OCI-LY1 (cell line): ENCODE data around the gene CASQ1.

Source experiments
- H2AFZ ChIP-seq: fragments of 200-600 bp; sonication (generic), shearing (Covaris generic); 2 replicates; pipeline ENCODE4 v1.6.0; 2014; ENCODE audit warnings: antibody characterized with exemption, mild to moderate bottlenecking, low read length
- H3F3A ChIP-seq: fragments of 200-600 bp; sonication (generic), shearing (Covaris generic); 2 replicates; pipeline ENCODE4 v1.6.0; 2014; ENCODE audit warnings: mild to moderate bottlenecking, antibody characterized with exemption, low read length, moderate library complexity; ENCODE audit not compliant: insufficient read depth
- H3K27ac ChIP-seq: fragments of 200-600 bp; sonication (generic); 2 replicates; pipeline ENCODE4 v1.5.1; 2014; ENCODE audit warnings: low read length, mixed run types, mild to moderate bottlenecking, low read depth; ENCODE audit not compliant: poor library complexity, severe bottlenecking
- H3K27me3 ChIP-seq: fragments of 200-600 bp; sonication (generic); 2 replicates; pipeline ENCODE4 v1.6.0; 2014; ENCODE audit warnings: antibody characterized with exemption, mild to moderate bottlenecking, low read length, moderate library complexity; ENCODE audit not compliant: insufficient read depth
- H3K36me3 ChIP-seq: fragments of 200-600 bp; sonication (generic); 2 replicates; pipeline ENCODE4 v1.6.1; 2014; ENCODE audit warnings: mild to moderate bottlenecking, antibody characterized with exemption, low read length, moderate library complexity, mixed read lengths; ENCODE audit not compliant: insufficient read depth
- H3K4me1 ChIP-seq: fragments of 200-600 bp; sonication (generic); 2 replicates; pipeline ENCODE4 v1.5.1; 2014; ENCODE audit warnings: mild to moderate bottlenecking, low read length, moderate library complexity; ENCODE audit not compliant: insufficient read depth, severe bottlenecking
- H3K4me2 ChIP-seq: fragments of 200-600 bp; sonication (generic), shearing (Covaris generic); 2 replicates; pipeline ENCODE4 v1.6.1; 2014; ENCODE audit warnings: low read length
- H3K4me3 ChIP-seq: fragments of 200-600 bp; sonication (generic); 2 replicates; pipeline ENCODE4 v1.5.1; 2014; ENCODE audit warnings: low read length, low read depth, mild to moderate bottlenecking, mixed read lengths; ENCODE audit not compliant: poor library complexity, severe bottlenecking
- H3K79me2 ChIP-seq: fragments of 200-600 bp; shearing (Covaris generic); 2 replicates; pipeline ENCODE4 v1.6.1; 2016; ENCODE audit warnings: mixed run types, low read length, mixed read lengths; ENCODE audit not compliant: insufficient read depth
- H3K9ac ChIP-seq: fragments of 200-600 bp; sonication (generic), shearing (Covaris generic); 2 replicates; pipeline ENCODE4 v1.6.1; 2014; ENCODE audit warnings: mild to moderate bottlenecking, low read length, mixed read lengths
- H3K9me2 ChIP-seq: fragments of 200-600 bp; sonication (generic), shearing (Covaris generic); 2 replicates; pipeline ENCODE4 v1.6.1; 2014; ENCODE audit warnings: low read depth, mild to moderate bottlenecking, low read length, mixed read lengths
- H3K9me3 ChIP-seq: fragments of 200-600 bp; shearing (Covaris generic); 2 replicates; pipeline ENCODE4 v1.6.1; 2014; ENCODE audit warnings: low read length, mixed read lengths
- H4K20me1 ChIP-seq: fragments of 200-600 bp; sonication (generic), shearing (Covaris generic); 2 replicates; pipeline ENCODE4 v1.6.0; 2016; ENCODE audit warnings: mild to moderate bottlenecking, low read length; ENCODE audit not compliant: insufficient read depth
- CTCF ChIP-seq: fragments of 200-600 bp; sonication (generic), shearing (Covaris generic); IDR thresholded peaks from 2 replicates; pipeline ENCODE4 v1.5.1; 2017; ENCODE audit warnings: mild to moderate bottlenecking, antibody characterized with exemption, low read length, moderate library complexity, mixed read lengths
- EZH2 ChIP-seq: fragments of 200-600 bp; sonication (generic), shearing (Covaris generic); IDR thresholded peaks from 2 replicates; pipeline ENCODE4 v1.8.0; 2017; ENCODE audit warnings: borderline replicate concordance, mixed run types, mild to moderate bottlenecking, antibody characterized with exemption, low read length, moderate library complexity, mixed read lengths

CASQ1 gene

GRCh38 chr1:160166166-160166868 is 24.1 kb upstream of the CASQ1 start:
- Histone ChIP-seq H3K9me3 (no peaks in the 10 kb centered on the region), H3K9ac (no peak overlapping the region), H3K4me3 (no peak overlapping the region), H3K79me2 (no peaks in the 10 kb centered on the region), H3K27ac (no peak overlapping the region), H3K4me2 (no peak overlapping the region), H3K36me3 (no peaks in the 10 kb centered on the region), H3K9me2 (no peaks in the 10 kb centered on the region), H4K20me1 (no peaks in the 10 kb centered on the region), H3K4me1 (peaks cover 4% of the 10 kb centered on the region), H3K27me3 (no peaks in the 10 kb centered on the region; the same call in 1 of the 2 replicates), H3F3A (no peaks in the 10 kb centered on the region), H2AFZ (no peak overlapping the region)
- TF ChIP-seq CTCF (no peak), EZH2 (no peak)

- no peaks in the 10 kb centered on the region for H3K36me3 ChIP-seq
- H3F3A ChIP-seq: no peaks in the 10 kb centered on the region
- H2AFZ ChIP-seq: no peak overlapping the region
- H3K9me2 ChIP-seq: no peaks in the 10 kb centered on the region
- no peak overlapping the region for H3K27ac ChIP-seq
- H3K4me1 ChIP-seq: peaks cover 4% of the 10 kb centered on the region
- no peaks in the 10 kb centered on the region for H3K9me3 ChIP-seq
- no peak for TF ChIP-seq EZH2
- no peak for TF ChIP-seq CTCF
- H3K4me2 ChIP-seq: no peak overlapping the region
- H3K9ac ChIP-seq: no peak overlapping the region
- no peaks in the 10 kb centered on the region for H4K20me1 ChIP-seq
- H3K79me2 ChIP-seq: no peaks in the 10 kb centered on the region
- no peaks in the 10 kb centered on the region; the same call in 1 of the 2 replicates for H3K27me3 ChIP-seq
- no peak overlapping the region for H3K4me3 ChIP-seq
Observed at GRCh38 chr1:160167056-160167455, 23.3 kb upstream of the CASQ1 start.

GRCh38 chr1:160167580-160167979 is 22.8 kb upstream of the CASQ1 start:
- TF ChIP-seq EZH2 (no peak), CTCF (no peak)
- no peak overlapping the region for H2AFZ ChIP-seq
- H3K4me2 ChIP-seq: no peak overlapping the region

More at GRCh38 chr1:160167580-160167979, 22.8 kb upstream of the CASQ1 start:
- no peak overlapping the region for H3K27ac ChIP-seq
- no peaks in the 10 kb centered on the region for H3K79me2 ChIP-seq
- H3K36me3 ChIP-seq: no peaks in the 10 kb centered on the region
- no peaks in the 10 kb centered on the region for H3K9me2 ChIP-seq
- H3K9ac ChIP-seq: no peak overlapping the region
- H3F3A ChIP-seq: no peaks in the 10 kb centered on the region
- H3K9me3 ChIP-seq: no peaks in the 10 kb centered on the region
- no peaks in the 10 kb centered on the region for H4K20me1 ChIP-seq
- peaks cover 4% of the 10 kb centered on the region for H3K4me1 ChIP-seq
- no peaks in the 10 kb centered on the region; the same call in 1 of the 2 replicates for H3K27me3 ChIP-seq
- H3K4me3 ChIP-seq: no peak overlapping the region
